AG04450 (cell line): ENCODE results near the gene ZDHHC14. TPM values are rescaled to one million over a fixed set of nuclear protein-coding genes. Genes with fewer than 3 reads are reported as not detected.

Experiments
- CTCF ChIA-PET: fragments of 300-600, 350-600 bp; formaldehyde crosslinking; extraction: SDS; loops from one replicate; lab custom pipeline; 2022; ENCODE audit warnings: antibody characterized with exemption, inconsistent platforms; lab: Charles Lee
- POLR2A ChIA-PET: fragments of 350-600 bp; formaldehyde crosslinking; extraction: SDS; loops from one replicate; lab custom pipeline; 2021; ENCODE audit warnings: antibody characterized with exemption, inconsistent platforms; lab: Yijun Ruan, JAX
- DNase-seq: peaks from one replicate; pipeline ENCODE4 v3.0.0-alpha.2; 2011; ENCODE audit warnings: low read depth, low spot score
- H3K27ac ChIP-seq: one replicate; pipeline ENCODE4 v1.5.1; 2012; ENCODE audit warnings: low read depth, low read length, control low read depth
- H3K27me3 ChIP-seq: one replicate; pipeline ENCODE4 v1.6.0; 2012; ENCODE audit warnings: low read length; ENCODE audit not compliant: control insufficient read depth, insufficient read depth
- H3K4me3 ChIP-seq: 2 replicates; pipeline ENCODE4 v1.5.1; 2011; ENCODE audit warnings: mild to moderate bottlenecking, low read depth, low read length, control low read depth
- H3K9me3 ChIP-seq: 2 replicates; pipeline ENCODE4 v1.5.1; 2012; ENCODE audit warnings: low read length; ENCODE audit not compliant: control insufficient read depth, insufficient read depth
- polyA plus RNA-seq: library from polyadenylated mRNA; depleted of rRNA; stranded (reverse); fragments of >200 nt; gene quantifications from 2 replicates; pipeline ENCODE4 v1.2.3, GENCODE V29; 2011
- TF ChIP-seq, protein P1 (sequence below): IDR thresholded peaks from 2 replicates; pipeline ENCODE4 v1.5.1; 2011; ENCODE audit warnings: low read depth, low read length, control low read depth, inconsistent platforms

ZDHHC14 gene
- polyA plus RNA-seq, 1 experiment: 2.2 TPM

DNA sequence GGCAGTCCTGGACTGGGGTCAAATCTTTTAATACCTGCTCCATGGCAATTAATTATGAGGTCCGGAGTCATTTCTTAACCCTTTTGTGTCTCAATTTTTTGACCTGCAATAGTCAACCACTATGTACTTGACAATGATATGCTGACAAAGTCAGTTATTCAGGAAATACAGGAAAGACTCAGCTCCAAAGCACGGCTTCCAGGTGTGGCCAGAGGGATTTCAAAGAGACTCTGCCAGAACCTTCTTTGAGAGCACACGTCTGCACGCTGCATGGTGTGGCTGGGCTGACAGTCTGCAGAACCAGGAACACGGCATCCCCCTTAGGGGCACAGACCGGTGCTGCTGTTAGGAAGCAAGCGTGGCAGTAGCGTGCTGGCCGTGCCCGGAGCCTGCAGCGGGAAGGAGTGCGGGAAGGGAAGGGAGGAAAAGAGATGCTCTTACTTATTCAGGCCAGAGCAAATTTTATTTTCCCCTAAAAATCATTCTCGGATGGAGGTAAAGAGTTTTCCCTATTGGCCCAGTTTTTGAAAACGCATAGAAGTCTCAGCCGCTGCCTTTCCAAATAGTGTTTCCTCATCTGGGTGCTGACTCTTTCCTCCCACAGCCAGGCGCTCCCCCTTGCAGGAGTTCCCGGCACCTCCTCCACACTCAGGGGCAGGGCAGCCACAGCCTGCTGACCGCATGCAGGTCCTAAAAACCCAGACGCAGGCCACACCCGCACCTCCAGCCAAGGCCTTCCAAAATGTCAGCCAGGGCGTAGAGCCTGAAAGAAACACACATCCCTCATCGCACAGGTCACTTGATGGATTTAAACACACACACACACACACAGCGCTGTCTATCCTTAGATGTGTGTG is 254.6 kb downstream of the ZDHHC14 start:
- Histone ChIP-seq H3K4me3 (no peak overlapping the region), H3K27me3 (no peaks in the 10 kb centered on the region), H3K9me3 (no peaks in the 10 kb centered on the region), H3K27ac (no peak overlapping the region)
- no peak for DNase-seq
- CTCF ChIA-PET: no interaction called here
- POLR2A ChIA-PET: no interaction called here
- TF ChIP-seq, protein P1, sequence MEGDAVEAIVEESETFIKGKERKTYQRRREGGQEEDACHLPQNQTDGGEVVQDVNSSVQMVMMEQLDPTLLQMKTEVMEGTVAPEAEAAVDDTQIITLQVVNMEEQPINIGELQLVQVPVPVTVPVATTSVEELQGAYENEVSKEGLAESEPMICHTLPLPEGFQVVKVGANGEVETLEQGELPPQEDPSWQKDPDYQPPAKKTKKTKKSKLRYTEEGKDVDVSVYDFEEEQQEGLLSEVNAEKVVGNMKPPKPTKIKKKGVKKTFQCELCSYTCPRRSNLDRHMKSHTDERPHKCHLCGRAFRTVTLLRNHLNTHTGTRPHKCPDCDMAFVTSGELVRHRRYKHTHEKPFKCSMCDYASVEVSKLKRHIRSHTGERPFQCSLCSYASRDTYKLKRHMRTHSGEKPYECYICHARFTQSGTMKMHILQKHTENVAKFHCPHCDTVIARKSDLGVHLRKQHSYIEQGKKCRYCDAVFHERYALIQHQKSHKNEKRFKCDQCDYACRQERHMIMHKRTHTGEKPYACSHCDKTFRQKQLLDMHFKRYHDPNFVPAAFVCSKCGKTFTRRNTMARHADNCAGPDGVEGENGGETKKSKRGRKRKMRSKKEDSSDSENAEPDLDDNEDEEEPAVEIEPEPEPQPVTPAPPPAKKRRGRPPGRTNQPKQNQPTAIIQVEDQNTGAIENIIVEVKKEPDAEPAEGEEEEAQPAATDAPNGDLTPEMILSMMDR: no peak

- no peak overlapping the region for H3K27ac ChIP-seq
- POLR2A ChIA-PET: no interaction called here
- no peaks in the 10 kb centered on the region for H3K9me3 ChIP-seq
- H3K4me3 ChIP-seq: no peak overlapping the region
- TF ChIP-seq, protein P1: no peak
- no peak for DNase-seq
- no peaks in the 10 kb centered on the region for H3K27me3 ChIP-seq
- CTCF ChIA-PET: interaction anchor here (0.9 kb wide), 1 partner anchor 29 kb away, joined by 3 read pairs; no protein-coding TSS in a partner anchor
Observed at GRCh38 chr6:157637516-157637915, 256.5 kb downstream of the ZDHHC14 start.

GRCh38 chr6:157637941-157638662 is 257.1 kb downstream of the ZDHHC14 start:
- DNase-seq: no peak
- CTCF ChIA-PET: interaction anchor here (0.9 kb wide), 1 partner anchor 28 kb away, joined by 3 read pairs; no protein-coding TSS in a partner anchor

DNA sequence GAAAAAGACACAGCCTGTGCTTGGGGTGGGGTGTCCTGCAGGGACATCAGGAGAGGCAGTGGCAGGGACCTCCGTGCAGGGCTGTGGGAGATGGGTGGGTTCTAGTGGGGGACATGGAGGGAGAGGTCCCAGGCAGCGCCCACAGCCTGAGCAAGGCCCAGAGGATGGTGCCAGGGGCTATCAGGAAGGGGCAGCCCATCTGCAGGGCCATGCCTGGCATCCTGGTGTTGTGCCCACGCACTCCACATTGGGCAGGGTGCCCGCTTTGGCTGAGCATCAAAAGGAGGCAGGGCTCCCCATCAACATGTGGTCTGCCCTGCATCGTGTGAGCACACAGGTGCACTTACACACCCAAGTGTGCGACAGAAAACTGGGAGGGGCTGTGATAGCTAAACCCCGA is 257.8 kb downstream of the ZDHHC14 start:
- DNase-seq: no peak
- TF ChIP-seq, protein P1: no peak
- ChIA-PET CTCF (no interaction called here), POLR2A (no interaction called here)
- H3K4me3 ChIP-seq: no peak overlapping the region
- H3K27me3 ChIP-seq: no peaks in the 10 kb centered on the region
- no peak overlapping the region for H3K27ac ChIP-seq
- no peaks in the 10 kb centered on the region for H3K9me3 ChIP-seq

More at GRCh38 chr6:157637941-157638662, 257.1 kb downstream of the ZDHHC14 start:
- H3K27ac ChIP-seq: no peak overlapping the region
- H3K4me3 ChIP-seq: no peak overlapping the region
- no peaks in the 10 kb centered on the region for H3K27me3 ChIP-seq
- H3K9me3 ChIP-seq: no peaks in the 10 kb centered on the region
- POLR2A ChIA-PET: no interaction called here
- TF ChIP-seq, protein P1: no peak
